WI38 (cell line): ENCODE results near the gene TMEFF1.
"Not testable (repeated sequence)": the region's sequence is repeated elsewhere in the genome, so short reads cannot be mapped to it uniquely, and the experiment has no call there.

Experiments used
- H3K4me3 ChIP-seq: 2 replicates; pipeline ENCODE4 v1.5.1; 2011; ENCODE audit warnings: low read depth, mild to moderate bottlenecking, control low read depth, low read length
- TF ChIP-seq, protein P1 (sequence below): IDR thresholded peaks from 2 replicates; pipeline ENCODE4 v1.5.1; 2012; ENCODE audit warnings: low read depth, mild to moderate bottlenecking, control low read depth, low read length

The TMEFF1 gene

DNA sequence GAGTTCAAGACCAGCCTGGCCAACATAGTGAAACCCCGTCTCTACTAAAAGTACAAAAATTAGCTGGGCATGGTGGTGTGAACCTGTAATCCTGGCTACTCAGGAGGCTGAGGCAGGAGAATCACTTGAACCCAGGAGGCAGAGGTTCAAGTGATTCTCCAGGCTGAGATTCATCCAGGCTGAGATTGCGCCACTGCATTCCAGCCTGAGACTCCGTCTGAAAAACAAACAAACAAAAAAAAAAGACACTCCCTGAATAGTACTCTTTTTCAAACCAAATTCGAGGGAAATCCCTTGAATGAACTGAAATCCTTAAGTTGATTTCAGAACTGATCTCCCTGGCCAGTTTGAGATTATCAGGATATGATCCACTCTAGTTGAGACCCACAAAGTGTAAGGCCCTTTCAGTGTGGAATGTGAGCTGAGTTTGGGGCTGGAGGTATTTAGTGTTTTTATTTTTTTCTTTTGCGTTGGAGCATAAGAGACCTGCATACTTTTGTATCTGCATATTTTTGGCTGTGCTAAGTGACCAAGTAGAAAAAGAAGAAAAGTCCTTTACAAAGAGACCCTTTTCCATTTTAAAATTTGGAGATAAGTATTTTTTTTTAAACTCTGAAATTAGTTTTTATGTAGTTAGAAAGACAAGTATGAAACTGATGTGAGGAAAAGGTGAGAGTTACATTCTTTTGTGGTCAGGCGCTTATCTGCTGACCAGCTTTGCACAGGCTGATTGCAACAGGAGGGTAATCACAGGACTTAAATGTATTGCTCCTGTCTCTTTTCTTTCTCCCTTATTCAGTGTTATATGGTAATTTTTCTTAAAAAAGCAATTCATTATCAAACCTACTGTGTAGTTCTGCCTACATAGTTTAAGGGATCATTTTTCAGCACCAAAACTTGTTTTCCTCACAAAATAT is 42.9 kb downstream of the TMEFF1 start:
- TF ChIP-seq, protein P1, sequence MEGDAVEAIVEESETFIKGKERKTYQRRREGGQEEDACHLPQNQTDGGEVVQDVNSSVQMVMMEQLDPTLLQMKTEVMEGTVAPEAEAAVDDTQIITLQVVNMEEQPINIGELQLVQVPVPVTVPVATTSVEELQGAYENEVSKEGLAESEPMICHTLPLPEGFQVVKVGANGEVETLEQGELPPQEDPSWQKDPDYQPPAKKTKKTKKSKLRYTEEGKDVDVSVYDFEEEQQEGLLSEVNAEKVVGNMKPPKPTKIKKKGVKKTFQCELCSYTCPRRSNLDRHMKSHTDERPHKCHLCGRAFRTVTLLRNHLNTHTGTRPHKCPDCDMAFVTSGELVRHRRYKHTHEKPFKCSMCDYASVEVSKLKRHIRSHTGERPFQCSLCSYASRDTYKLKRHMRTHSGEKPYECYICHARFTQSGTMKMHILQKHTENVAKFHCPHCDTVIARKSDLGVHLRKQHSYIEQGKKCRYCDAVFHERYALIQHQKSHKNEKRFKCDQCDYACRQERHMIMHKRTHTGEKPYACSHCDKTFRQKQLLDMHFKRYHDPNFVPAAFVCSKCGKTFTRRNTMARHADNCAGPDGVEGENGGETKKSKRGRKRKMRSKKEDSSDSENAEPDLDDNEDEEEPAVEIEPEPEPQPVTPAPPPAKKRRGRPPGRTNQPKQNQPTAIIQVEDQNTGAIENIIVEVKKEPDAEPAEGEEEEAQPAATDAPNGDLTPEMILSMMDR, result no peak
- no peak overlapping the region for H3K4me3 ChIP-seq

DNA sequence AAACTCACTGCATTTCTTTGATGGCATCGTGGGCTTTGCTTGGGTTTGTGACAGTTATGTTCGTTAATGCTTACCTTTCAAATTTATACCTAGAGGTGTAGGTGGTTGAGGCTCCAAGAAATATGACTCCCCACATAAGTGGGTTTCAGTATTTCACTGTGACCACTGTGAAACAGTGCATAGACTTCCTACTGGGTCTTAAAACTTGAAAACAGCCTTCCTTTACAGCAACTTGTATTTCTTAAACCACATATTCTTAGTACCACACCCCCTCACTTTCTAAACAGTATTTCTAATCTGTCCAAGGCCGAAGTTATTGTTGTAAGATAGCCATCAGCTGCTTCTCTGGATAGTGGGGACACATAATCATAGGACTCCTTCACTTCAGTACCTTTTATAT is 48.3 kb downstream of the TMEFF1 start:
- H3K4me3 ChIP-seq, result no peak overlapping the region
- TF ChIP-seq, protein P1, result no peak

DNA sequence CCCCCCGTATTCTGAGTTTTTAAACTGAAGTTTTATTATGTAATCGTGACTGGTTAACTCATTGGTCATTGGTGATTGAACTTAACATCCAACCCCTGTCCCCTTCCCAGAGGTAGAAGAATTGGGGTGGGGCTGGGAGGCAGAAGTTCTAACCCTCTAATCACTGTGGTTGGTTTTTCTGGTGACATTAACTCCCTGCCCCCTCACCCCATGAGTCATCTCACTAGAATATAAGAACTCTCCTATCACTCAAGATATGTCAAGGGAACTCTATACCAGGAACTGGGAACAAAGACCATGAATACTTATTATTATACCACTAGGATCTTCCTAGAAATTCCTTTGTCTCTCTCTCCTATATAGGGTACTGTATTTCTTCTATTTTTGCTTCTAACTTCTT is 52.6 kb downstream of the TMEFF1 start:
- no peak overlapping the region for H3K4me3 ChIP-seq
- TF ChIP-seq, protein P1, result no peak

- H3K4me3 ChIP-seq, result not testable (repeated sequence)
Measured at GRCh38 chr9:100527180-100527794, 54.3 kb downstream of the TMEFF1 start.

GRCh38 chr9:100534401-100534800 is 61.5 kb downstream of the TMEFF1 start:
- H3K4me3 ChIP-seq, result no peak overlapping the region
- TF ChIP-seq, protein P1, result no peak

GRCh38 chr9:100540327-100540726 is 67.4 kb downstream of the TMEFF1 start:
- TF ChIP-seq, protein P1, result no peak
- H3K4me3 ChIP-seq, result no peak overlapping the region

GRCh38 chr9:100549048-100549447 is 76.1 kb downstream of the TMEFF1 start:
- TF ChIP-seq, protein P1, result no peak
- H3K4me3 ChIP-seq, result no peak overlapping the region
